Body of pancreas (tissue), 4 donors: ENCODE results near the gene CRLF1.

Source experiments
- POLR2A ChIP-seq, 3 donors: fragments of 450-650 bp; IDR thresholded peaks; one replicate each; pipeline ENCODE4 v1.6.1; 2016; ENCODE audit warnings: antibody characterized with exemption in 3 of 3, mild to moderate bottlenecking in 2 of 3
- TF ChIP-seq, protein P1 (sequence below), 7 experiments: fragments of 450-650 bp in 4 of 7; fragments of 200-600 bp in 3 of 7; sonication (generic) in 3 of 7; IDR thresholded peaks; one replicate each; pipeline ENCODE4 v1.5.1; 2016 to 2019; ENCODE audit warnings: antibody characterized with exemption in 7 of 7

GRCh38 chr19:18647371-18647767 lies 40.8 kb upstream of the CRLF1 start:
- TF ChIP-seq, protein P1, sequence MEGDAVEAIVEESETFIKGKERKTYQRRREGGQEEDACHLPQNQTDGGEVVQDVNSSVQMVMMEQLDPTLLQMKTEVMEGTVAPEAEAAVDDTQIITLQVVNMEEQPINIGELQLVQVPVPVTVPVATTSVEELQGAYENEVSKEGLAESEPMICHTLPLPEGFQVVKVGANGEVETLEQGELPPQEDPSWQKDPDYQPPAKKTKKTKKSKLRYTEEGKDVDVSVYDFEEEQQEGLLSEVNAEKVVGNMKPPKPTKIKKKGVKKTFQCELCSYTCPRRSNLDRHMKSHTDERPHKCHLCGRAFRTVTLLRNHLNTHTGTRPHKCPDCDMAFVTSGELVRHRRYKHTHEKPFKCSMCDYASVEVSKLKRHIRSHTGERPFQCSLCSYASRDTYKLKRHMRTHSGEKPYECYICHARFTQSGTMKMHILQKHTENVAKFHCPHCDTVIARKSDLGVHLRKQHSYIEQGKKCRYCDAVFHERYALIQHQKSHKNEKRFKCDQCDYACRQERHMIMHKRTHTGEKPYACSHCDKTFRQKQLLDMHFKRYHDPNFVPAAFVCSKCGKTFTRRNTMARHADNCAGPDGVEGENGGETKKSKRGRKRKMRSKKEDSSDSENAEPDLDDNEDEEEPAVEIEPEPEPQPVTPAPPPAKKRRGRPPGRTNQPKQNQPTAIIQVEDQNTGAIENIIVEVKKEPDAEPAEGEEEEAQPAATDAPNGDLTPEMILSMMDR (IDR thresholded peaks at IDR 0.05), result no peak
- no peak for TF ChIP-seq POLR2A (IDR thresholded peaks at IDR 0.05)
